ENCODE measurements around the gene ELMOD1. TPM values are rescaled to one million over a fixed set of nuclear protein-coding genes. Genes with fewer than 3 reads are reported as not detected.

The ELMOD1 gene
- total and polyA plus RNA-seq, 10 of the 15 experiments (the other 5 are each of a cell fraction or from before 2014, with no cell fraction given), result not detected

DNA sequence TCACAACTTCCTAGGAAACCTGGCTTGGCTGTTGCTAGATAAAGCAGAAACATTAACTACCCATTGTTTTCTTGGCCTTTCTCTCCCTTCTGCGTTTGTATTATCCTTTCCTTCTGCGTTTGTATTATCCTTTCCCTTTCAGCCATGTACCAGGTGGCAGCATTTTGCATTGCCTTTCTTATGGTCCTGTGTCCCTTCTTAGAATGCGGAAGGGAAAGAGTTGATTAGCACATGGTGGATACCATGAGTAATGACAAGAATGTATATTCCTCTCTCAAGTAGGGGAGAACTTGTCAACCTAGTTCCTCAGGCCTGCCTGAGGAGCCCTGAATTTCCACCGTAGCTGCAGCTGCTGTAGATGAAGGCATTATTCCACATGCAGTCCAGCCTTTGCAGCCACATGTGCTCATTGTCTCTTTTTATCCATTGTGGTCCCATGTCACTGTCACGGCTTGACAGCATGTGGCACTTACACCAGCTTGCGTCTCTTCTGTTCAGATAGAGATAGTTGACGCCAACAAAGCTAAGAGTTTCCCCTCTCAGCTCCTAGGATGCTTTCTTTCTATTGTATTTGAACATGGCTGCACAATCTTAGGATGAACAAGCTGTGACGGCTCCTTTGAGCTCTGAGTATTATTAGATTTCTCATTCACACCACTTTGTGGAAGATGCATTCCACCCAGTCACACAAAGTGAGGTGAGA, 76.1 kb downstream of the ELMOD1 start:
- Histone ChIP-seq H3K4me3 (no peak overlapping the region), H3K4me2 (ENCODE audit: control insufficient read depth, insufficient read depth) (no peak overlapping the region), H3K4me1 (ENCODE audit: control insufficient read depth, insufficient read depth, low read length) (no peaks in the 10 kb centered on the region), H3K27me3 (replicated peaks in 1 of 2; ENCODE audit: control insufficient read depth in 2 of 2, insufficient read depth in 2 of 2, low read length in 1 of 2) (peaks cover 0 to 2% of the 10 kb centered on the region in 2 experiments; a peak in 2 of 4 replicates), H3K36me3 (ENCODE audit: control insufficient read depth in 2 of 2, insufficient read depth in 2 of 2, low read length in 1 of 2) (no peaks in the 10 kb centered on the region), H2AFZ (ENCODE audit: control insufficient read depth, low read depth, low read length) (no peak overlapping the region), H3K27ac (ENCODE audit: control insufficient read depth, insufficient read depth) (no peak overlapping the region), H3K79me2 (ENCODE audit: control insufficient read depth, insufficient read depth, low read length) (no peaks in the 10 kb centered on the region), H3K9me3 (replicated peaks; ENCODE audit: control insufficient read depth, insufficient read depth, low read length) (no peaks in the 10 kb centered on the region), H4K20me1 (ENCODE audit: control insufficient read depth, insufficient read depth) (no peaks in the 10 kb centered on the region), H3K9ac (ENCODE audit: control insufficient read depth, insufficient read depth, low read length) (no peak overlapping the region)
- WGBS (ENCODE audit: insufficient coverage, insufficient replicate concordance, low lambda C conversion rate, missing lambda C conversion rate), result 33% methylated on average over 8 of the region's 8 CpGs
- BruUV-seq (replicated peaks), result no TSS peak
- ChIA-PET CTCF (interaction anchor here (0.6 to 1.7 kb wide), 4 partner anchors 15 to 103 kb away, joined by 3 to 6 read pairs (median 5); no protein-coding TSS in a partner anchor), RAD21 (ENCODE audit: unreplicated experiment) (interaction anchor here (1.0 to 1.9 kb wide), 3 partner anchors 11 to 22 kb away, joined by 3 to 6 read pairs (median 4); no protein-coding TSS in a partner anchor), POLR2A (interaction anchor here (0.8 to 0.9 kb wide), 2 partner anchors 16 to 101 kb away, joined by 3 read pairs; no protein-coding TSS in a partner anchor), SMC1A (ENCODE audit: uncharacterized antibody, unreplicated experiment) (interaction anchor here (0.6 to 3.0 kb wide), 3 partner anchors 9 to 22 kb away, joined by 5 to 17 read pairs (median 9); no protein-coding TSS in a partner anchor)
- ATAC-seq, result no peak
- in situ Hi-C loops (cut with MboI) (no loop called here), intact Hi-C loops (cut with micrococcal nuclease; ENCODE audit: unreplicated experiment) (no loop called here)
- DNase-seq (ENCODE audit: low read depth, low spot score), result no peak
- TF ChIP-seq RFX5 (IDR thresholded peaks at IDR 0.05; ENCODE audit: low read depth, low read length), result no peak
- no peak for TF ChIP-seq HDAC2 (IDR thresholded peaks at IDR 0.05)
- TF ChIP-seq NFIC (IDR thresholded peaks at IDR 0.05; ENCODE audit: low read depth, low read length), result no peak
- no peak for TF ChIP-seq POU2F2 (IDR thresholded peaks at IDR 0.05; ENCODE audit: borderline replicate concordance, low read depth, low read length)
- no peak for TF ChIP-seq RUNX3 (IDR thresholded peaks at IDR 0.05; ENCODE audit: low read length)
- no peak for TF ChIP-seq ZNF207 (IDR thresholded peaks at IDR 0.05; ENCODE audit: borderline replicate concordance)
- no peak for TF ChIP-seq ATF7 (IDR thresholded peaks at IDR 0.05; ENCODE audit: low read depth)
- no peak for TF ChIP-seq PBX3 (IDR thresholded peaks at IDR 0.05; ENCODE audit: insufficient replicate concordance, low read depth, low read length)
- TF ChIP-seq POLR2AphosphoS5 (IDR thresholded peaks at IDR 0.05; ENCODE audit: low read length), result no peak
- TF ChIP-seq SIX5 (IDR thresholded peaks at IDR 0.05; ENCODE audit: low read depth, low read length, severe bottlenecking), result no peak
- TF ChIP-seq MYC (IDR thresholded peaks at IDR 0.05; ENCODE audit: insufficient read depth, insufficient read length, insufficient replicate concordance, low read length, severe bottlenecking), result no peak
- no peak for TF ChIP-seq RB1 (IDR thresholded peaks at IDR 0.05; ENCODE audit: borderline replicate concordance)
- TF ChIP-seq SRF (IDR thresholded peaks at IDR 0.05; ENCODE audit: low read depth in 2 of 2, low read length in 2 of 2), result no peak
- no peak for TF ChIP-seq NFYB (IDR thresholded peaks at IDR 0.05; ENCODE audit: insufficient read depth, low read depth, low read length)
- no peak for TF ChIP-seq ASH2L (IDR thresholded peaks at IDR 0.05; ENCODE audit: borderline replicate concordance, low read depth)
- no peak for FAIRE-seq

Data from GM12878 (cell line).